GM23248 (cell line): Measurements from ENCODE around the gene TAF1B. TPM values are rescaled to one million over a fixed set of nuclear protein-coding genes. Genes with fewer than 3 reads are reported as not detected.

ENCODE experiments used
- DNase-seq: peaks from one replicate; pipeline ENCODE4 v3.0.0-alpha.2; 2015
- H2AFZ ChIP-seq: fragments of 200-600 bp; sonication (generic); 2 replicates; pipeline ENCODE4 v1.6.1; 2016; ENCODE audit warnings: antibody characterized with exemption
- H3F3A ChIP-seq: fragments of 200-600 bp; sonication (generic); 2 replicates; pipeline ENCODE4 v1.6.1; 2016; ENCODE audit warnings: mild to moderate bottlenecking, antibody characterized with exemption, mixed run types; ENCODE audit not compliant: insufficient read depth
- H3K27ac ChIP-seq: fragments of 200-600 bp; sonication (generic); 2 replicates; pipeline ENCODE4 v1.5.1; 2016; ENCODE audit warnings: mild to moderate bottlenecking
- H3K27me3 ChIP-seq: fragments of 200-600 bp; sonication (generic); replicated peaks from 2 replicates; pipeline ENCODE4 v1.6.1; 2016; ENCODE audit warnings: mild to moderate bottlenecking; ENCODE audit not compliant: insufficient read depth
- H3K36me3 ChIP-seq: fragments of 200-600 bp; sonication (generic); 2 replicates; pipeline ENCODE4 v1.6.1; 2016; ENCODE audit warnings: low read depth, mild to moderate bottlenecking
- H3K4me1 ChIP-seq: fragments of 200-600 bp; sonication (generic); 2 replicates; pipeline ENCODE4 v1.6.1; 2016; ENCODE audit warnings: mild to moderate bottlenecking; ENCODE audit not compliant: insufficient read depth
- H3K4me2 ChIP-seq: fragments of 200-600 bp; sonication (generic); one replicate; pipeline ENCODE4 v1.6.1; 2016; ENCODE audit warnings: mild to moderate bottlenecking; ENCODE audit not compliant: unreplicated experiment
- H3K4me3 ChIP-seq: fragments of 200-600 bp; sonication (generic); 2 replicates; pipeline ENCODE4 v1.5.1; 2016; ENCODE audit warnings: mild to moderate bottlenecking
- H3K79me2 ChIP-seq: fragments of 200-600 bp; sonication (generic); 2 replicates; pipeline ENCODE4 v1.6.1; 2016; ENCODE audit warnings: mild to moderate bottlenecking; ENCODE audit not compliant: insufficient read depth
- H3K9ac ChIP-seq: fragments of 200-600 bp; sonication (generic); 2 replicates; pipeline ENCODE4 v1.6.1; 2016; ENCODE audit warnings: mild to moderate bottlenecking
- H3K9me2 ChIP-seq: fragments of 200-600 bp; sonication (generic); 2 replicates; pipeline ENCODE4 v1.6.1; 2016; ENCODE audit warnings: mixed run types, mild to moderate bottlenecking, moderate library complexity; ENCODE audit not compliant: insufficient read depth
- H3K9me3 ChIP-seq: fragments of 200-600 bp; sonication (generic); one replicate; pipeline ENCODE4 v1.6.1; 2017; ENCODE audit warnings: low read depth
- H4K20me1 ChIP-seq: fragments of 200-600 bp; sonication (generic); 2 replicates; pipeline ENCODE4 v1.6.0; 2016; ENCODE audit not compliant: insufficient read depth
- EZH2 ChIP-seq: fragments of 200-600 bp; sonication (generic); IDR thresholded peaks from 2 replicates; pipeline ENCODE4 v1.6.1; 2018; ENCODE audit warnings: antibody characterized with exemption, mild to moderate bottlenecking; ENCODE audit not compliant: insufficient read depth, poor library complexity, severe bottlenecking
- EZH2phosphoT487 ChIP-seq: fragments of 200-600 bp; sonication (generic); IDR thresholded peaks from 2 replicates; pipeline ENCODE4 v1.6.1; 2018; ENCODE audit warnings: antibody characterized with exemption, moderate library complexity, mild to moderate bottlenecking, low read depth; ENCODE audit not compliant: insufficient read depth
- WGBS, 2 experiments: methylation state at CpG; one replicate each; pipeline ENCODE4 v1.1.6; 2015 to 2017; ENCODE audit warnings: low lambda C conversion rate in 2 of 2, low coverage in 1 of 2; ENCODE audit errors: missing lambda C conversion rate in 2 of 2; 5-methylcytosine and 5-hydroxymethylcytosine counted together
- in situ Hi-C: fragments of 300-500 bp; cut with MboI; formaldehyde crosslinking; loops from 2 replicates; pipeline ENCODE4 v1.15.0; 2020
- polyA plus RNA-seq: library from polyadenylated mRNA; unstranded; fragments of >200 nt; fragmentation: Nextera tagmentation; extraction: Ambion mirVana; gene quantifications from 2 replicates; pipeline ENCODE4 v1.2.1, GENCODE V29; 2016
- total RNA-seq: library from RNA; depleted of rRNA; stranded (reverse); fragments of >200 nt; shearing (Covaris generic); gene quantifications from 2 replicates; pipeline ENCODE4 v1.2.3, GENCODE V29; 2014

TAF1B gene
- total and polyA plus RNA-seq, 2 experiments from 2014 or later = 16.6 to 27.0 TPM

- Histone ChIP-seq H3K27ac (no peak overlapping the region), H3K27me3 (no peaks in the 10 kb centered on the region), H3K9me2 (no peaks in the 10 kb centered on the region), H3K9me3 (no peaks in the 10 kb centered on the region), H3K36me3 (no peaks in the 10 kb centered on the region), H3F3A (no peaks in the 10 kb centered on the region), H3K79me2 (no peaks in the 10 kb centered on the region), H2AFZ (no peak overlapping the region), H3K4me1 (no peaks in the 10 kb centered on the region), H4K20me1 (no peaks in the 10 kb centered on the region), H3K4me2 (no peak overlapping the region), H3K9ac (no peak overlapping the region), H3K4me3 (no peak overlapping the region)
- 90 to 92% methylated on average over 7 to 8 of the region's 8 CpGs for WGBS, 2 experiments
- DNase-seq = no peak
- in situ Hi-C loops = no loop called here
- TF ChIP-seq EZH2phosphoT487 = no peak
- TF ChIP-seq EZH2 = no peak
These were observed 114.8 kb downstream of the TAF1B start for GRCh38 chr2:9958057-9958456.

GRCh38 chr2:9959262-9959661 is 116.0 kb downstream of the TAF1B start:
- Histone ChIP-seq H3K36me3 (no peaks in the 10 kb centered on the region), H3K79me2 (no peaks in the 10 kb centered on the region), H3K9me2 (no peaks in the 10 kb centered on the region), H3F3A (no peaks in the 10 kb centered on the region), H4K20me1 (no peaks in the 10 kb centered on the region), H3K9ac (no peak overlapping the region), H3K27ac (no peak overlapping the region), H3K4me2 (no peak overlapping the region), H2AFZ (no peak overlapping the region), H3K4me3 (no peak overlapping the region), H3K9me3 (no peaks in the 10 kb centered on the region), H3K27me3 (no peaks in the 10 kb centered on the region), H3K4me1 (no peaks in the 10 kb centered on the region)
- TF ChIP-seq EZH2 (no peak), EZH2phosphoT487 (no peak)
- WGBS, 2 experiments = 74 to 79% methylated on average over 3 of the region's 3 CpGs
- DNase-seq = no peak
- in situ Hi-C loops = no loop called here

GRCh38 chr2:9961013-9961412 is 117.7 kb downstream of the TAF1B start:
- H3K36me3 ChIP-seq = no peaks in the 10 kb centered on the region
- no peak overlapping the region for H3K9ac ChIP-seq
- H3K79me2 ChIP-seq = no peaks in the 10 kb centered on the region
- no peak overlapping the region for H3K27ac ChIP-seq
- no peaks in the 10 kb centered on the region for H3K9me3 ChIP-seq
- DNase-seq = no peak
- no peaks in the 10 kb centered on the region for H3F3A ChIP-seq
- TF ChIP-seq EZH2phosphoT487 = no peak
- no peak for TF ChIP-seq EZH2
- H3K4me3 ChIP-seq = no peak overlapping the region
- H3K4me1 ChIP-seq = no peaks in the 10 kb centered on the region
- no peaks in the 10 kb centered on the region for H3K9me2 ChIP-seq
- H4K20me1 ChIP-seq = no peaks in the 10 kb centered on the region
- WGBS, 2 experiments = 80 to 85% methylated on average over 10 of the region's 10 CpGs
- no peaks in the 10 kb centered on the region for H3K27me3 ChIP-seq
- no peak overlapping the region for H3K4me2 ChIP-seq
- no peak overlapping the region for H2AFZ ChIP-seq
- in situ Hi-C loops = no loop called here

- 80 to 81% methylated on average over 7 of the region's 7 CpGs for WGBS, 2 experiments
- Histone ChIP-seq H3K27me3 (no peaks in the 10 kb centered on the region), H3K27ac (no peak overlapping the region), H4K20me1 (no peaks in the 10 kb centered on the region), H3K79me2 (no peaks in the 10 kb centered on the region), H3K9me3 (no peaks in the 10 kb centered on the region), H3F3A (no peaks in the 10 kb centered on the region), H3K4me2 (no peak overlapping the region), H2AFZ (no peak overlapping the region), H3K9ac (no peak overlapping the region), H3K36me3 (no peaks in the 10 kb centered on the region), H3K9me2 (no peaks in the 10 kb centered on the region), H3K4me1 (peaks cover 4% of the 10 kb centered on the region; the same call in 1 of the 2 replicates), H3K4me3 (no peak overlapping the region)
- in situ Hi-C loops = no loop called here
- no peak for TF ChIP-seq EZH2
- no peak for TF ChIP-seq EZH2phosphoT487
- DNase-seq = no peak
These were observed 121.2 kb downstream of the TAF1B start for GRCh38 chr2:9964334-9964980.
